Activated CD8-positive, alpha-beta T cell treated with anti-CD3 and anti-CD28 coated beads for 36 hours (primary cell): Measurements from ENCODE around the gene PRPH2. TPM values are rescaled to one million over a fixed set of nuclear protein-coding genes. Genes with fewer than 3 reads are reported as not detected.
A peak's percentile ranks its signal among the peaks of the same experiment; 100 is the strongest.

Source experiments
- ATAC-seq: fragments of 200-7000 bp; cut with Tn5 transposase; one replicate; pipeline ENCODE4 v1.10.0; 2021; ENCODE audit warnings: mild to moderate bottlenecking, moderate library complexity
- CTCF ChIA-PET: fragments of 350-600 bp; sonication (Branson Sonifier 250); formaldehyde crosslinking; loops from one replicate; lab custom pipeline; 2021; ENCODE audit warnings: antibody characterized with exemption; lab: Charles Lee
- POLR2A ChIA-PET: fragments of 350-600 bp; sonication (Branson Sonifier 250); formaldehyde crosslinking; loops from one replicate; lab custom pipeline; 2021; ENCODE audit warnings: antibody characterized with exemption; lab: Charles Lee
- DNase-seq: peaks from one replicate; pipeline ENCODE4 v3.0.0-alpha.2; 2020
- H3K27ac Mint-ChIP-seq: one replicate; pipeline ENCODE4 v1.8.0; 2021; ENCODE audit warnings: mild to moderate bottlenecking, mixed read lengths
- H3K27me3 Mint-ChIP-seq: one replicate; pipeline ENCODE4 v1.8.0; 2021; ENCODE audit warnings: mixed read lengths
- H3K36me3 Mint-ChIP-seq: one replicate; pipeline ENCODE4 v1.8.0; 2021; ENCODE audit warnings: low read depth, mixed read lengths
- H3K4me1 Mint-ChIP-seq: one replicate; pipeline ENCODE4 v1.8.0; 2021; ENCODE audit warnings: low read depth, mixed read lengths
- H3K4me3 Mint-ChIP-seq: one replicate; pipeline ENCODE4 v1.8.0; 2021; ENCODE audit warnings: mild to moderate bottlenecking, moderate library complexity, mixed read lengths
- H3K9me3 Mint-ChIP-seq: one replicate; pipeline ENCODE4 v1.8.0; 2021; ENCODE audit warnings: mixed read lengths
- CTCF ChIP-seq: fragments of 200-600 bp; IDR thresholded peaks from one replicate; pipeline ENCODE4 v1.8.0; 2022; ENCODE audit warnings: antibody characterized with exemption, mild to moderate bottlenecking
- intact Hi-C: fragments of 100-400 bp; cut with micrococcal nuclease; formaldehyde crosslinking; loops from one replicate; pipeline ENCODE4 v1.10.0; 2022
- total RNA-seq, 2 experiments: library from RNA; stranded (reverse); gene quantifications; one replicate each; pipeline ENCODE4 v1.2.3, GENCODE V29; 2021

Gene PRPH2
- total RNA-seq, 2 experiments from 2014 or later = not detected

GRCh38 chr6:42726026-42726425 is 3.6 kb upstream of the PRPH2 start:
- POLR2A ChIA-PET = interaction anchor here (0.6 to 1.9 kb wide), 9 partner anchors 28 to 162 kb away, joined by 3 to 9 read pairs (median 5); partner anchors contain the start of genes BICRAL, RPL7L1 and UBR2
- Mint-ChIP-seq H3K27me3 (no peaks in the 10 kb centered on the region), H3K27ac (peak overlapping the region; percentile 96), H3K4me1 (peaks cover 16% of the 10 kb centered on the region), H3K4me3 (peak overlapping the region; percentile 75), H3K9me3 (no peaks in the 10 kb centered on the region), H3K36me3 (peaks cover 2% of the 10 kb centered on the region)
- ATAC-seq = no peak
- CTCF ChIA-PET = interaction anchor here (0.6 to 3.2 kb wide), 48 partner anchors 8 to 664 kb away, joined by 3 to 89 read pairs (median 4); partner anchors contain the start of genes RPL7L1, TBCC and UBR2
- no peak for TF ChIP-seq CTCF
- no peak for DNase-seq
- intact Hi-C loops = loop anchor here (2.0 kb wide), 1 partner anchor 65 kb away; no protein-coding TSS in a partner anchor

GRCh38 chr6:42724825-42725224 is 2.4 kb upstream of the PRPH2 start:
- TF ChIP-seq CTCF = no peak
- intact Hi-C loops = no loop called here
- Mint-ChIP-seq H3K27ac (no peak overlapping the region), H3K4me3 (no peak overlapping the region), H3K9me3 (no peaks in the 10 kb centered on the region), H3K4me1 (peaks cover 16% of the 10 kb centered on the region), H3K36me3 (peaks cover 2% of the 10 kb centered on the region), H3K27me3 (no peaks in the 10 kb centered on the region)
- CTCF ChIA-PET = interaction anchor here (2.2 to 3.2 kb wide), 4 partner anchors 10 to 62 kb away, joined by 10 to 89 read pairs (median 21); no protein-coding TSS in a partner anchor
- ATAC-seq (no peak), DNase-seq (no peak)
- POLR2A ChIA-PET = interaction anchor here (1.9 kb wide), 1 partner anchor 58 kb away, joined by 9 read pairs; the partner anchor contains the start of gene BICRAL

- CTCF ChIA-PET = no interaction called here
These were observed 1.7 kb downstream of the PRPH2 start for GRCh38 chr6:42720739-42721138.

GRCh38 chr6:42715871-42716270 is 6.5 kb downstream of the PRPH2 start:
- intact Hi-C loops = no loop called here
- ATAC-seq = no peak
- peaks cover 8% of the 10 kb centered on the region for H3K9me3 Mint-ChIP-seq
- no peak overlapping the region for H3K4me3 Mint-ChIP-seq
- no peak for TF ChIP-seq CTCF
- ChIA-PET CTCF (interaction anchor here (2.6 kb wide), 1 partner anchor 10 kb away, joined by 13 read pairs; no protein-coding TSS in a partner anchor), POLR2A (no interaction called here)
- H3K36me3 Mint-ChIP-seq = no peaks in the 10 kb centered on the region
- no peak for DNase-seq
- no peaks in the 10 kb centered on the region for H3K27me3 Mint-ChIP-seq
- peaks cover 3% of the 10 kb centered on the region for H3K4me1 Mint-ChIP-seq
- no peak overlapping the region for H3K27ac Mint-ChIP-seq

More at GRCh38 chr6:42720739-42721138, 1.7 kb downstream of the PRPH2 start:
- POLR2A ChIA-PET = no interaction called here
- Mint-ChIP-seq H3K27me3 (no peaks in the 10 kb centered on the region), H3K4me3 (no peak overlapping the region), H3K4me1 (peaks cover under 1% of the 10 kb centered on the region), H3K9me3 (no peaks in the 10 kb centered on the region), H3K36me3 (no peaks in the 10 kb centered on the region), H3K27ac (no peak overlapping the region)
- DNase-seq = no peak
- intact Hi-C loops = no loop called here
- no peak for TF ChIP-seq CTCF
- ATAC-seq = no peak

- no peak for DNase-seq
- POLR2A ChIA-PET = no interaction called here
These were observed 8.2 kb downstream of the PRPH2 start for GRCh38 chr6:42714098-42714761.

More at GRCh38 chr6:42714098-42714761, 8.2 kb downstream of the PRPH2 start:
- Mint-ChIP-seq H3K4me3 (no peak overlapping the region), H3K27ac (no peak overlapping the region), H3K36me3 (no peaks in the 10 kb centered on the region), H3K4me1 (peaks cover 3% of the 10 kb centered on the region), H3K27me3 (no peaks in the 10 kb centered on the region), H3K9me3 (peaks cover 8% of the 10 kb centered on the region)
- CTCF ChIA-PET = interaction anchor here (0.6 to 2.6 kb wide), 2 partner anchors 12 to 79 kb away, joined by 3 to 13 read pairs; no protein-coding TSS in a partner anchor
- intact Hi-C loops = no loop called here
- TF ChIP-seq CTCF = no peak
- no peak for ATAC-seq
